ACC112 (cell line): ENCODE measurements around the gene ANTKMT.
"Not testable (repeated sequence)": the region's sequence is repeated elsewhere in the genome, so short reads cannot be mapped to it uniquely, and the experiment has no call there.

Experiments
- H2AFZ ChIP-seq: fragments of 200-600 bp; sonication (generic); one replicate; pipeline ENCODE4 v1.6.0; 2017; ENCODE audit warnings: antibody characterized with exemption, low read length; ENCODE audit not compliant: unreplicated experiment
- H3K27ac ChIP-seq: fragments of 200-600 bp; sonication (generic); 2 replicates; pipeline ENCODE4 v1.5.1; 2014; ENCODE audit warnings: low read depth, mild to moderate bottlenecking, antibody characterized with exemption, low read length, moderate library complexity
- H3K27me3 ChIP-seq: fragments of 200-600 bp; sonication (generic); 2 replicates; pipeline ENCODE4 v1.6.1; 2014; ENCODE audit warnings: mild to moderate bottlenecking, antibody characterized with exemption, low read length, moderate library complexity, mixed read lengths; ENCODE audit not compliant: insufficient read depth
- H3K36me3 ChIP-seq: fragments of 200-600 bp; sonication (generic); 2 replicates; pipeline ENCODE4 v1.6.1; 2016; ENCODE audit warnings: mild to moderate bottlenecking, antibody characterized with exemption, low read length, moderate library complexity, mixed read lengths; ENCODE audit not compliant: insufficient read depth
- H3K4me1 ChIP-seq: fragments of 200-600 bp; sonication (generic); one replicate; pipeline ENCODE4 v1.6.1; 2016; ENCODE audit warnings: low read length, mixed read lengths; ENCODE audit not compliant: insufficient read depth, unreplicated experiment, control insufficient read depth
- H3K4me3 ChIP-seq: fragments of 200-600 bp; sonication (generic); 2 replicates; pipeline ENCODE4 v1.5.1; 2014; ENCODE audit warnings: mild to moderate bottlenecking, low read depth, low read length
- H3K79me2 ChIP-seq: fragments of 200-600 bp; sonication (generic); one replicate; pipeline ENCODE4 v1.6.0; 2016; ENCODE audit warnings: low read length; ENCODE audit not compliant: control insufficient read depth, unreplicated experiment, insufficient read depth

ANTKMT gene

DNA sequence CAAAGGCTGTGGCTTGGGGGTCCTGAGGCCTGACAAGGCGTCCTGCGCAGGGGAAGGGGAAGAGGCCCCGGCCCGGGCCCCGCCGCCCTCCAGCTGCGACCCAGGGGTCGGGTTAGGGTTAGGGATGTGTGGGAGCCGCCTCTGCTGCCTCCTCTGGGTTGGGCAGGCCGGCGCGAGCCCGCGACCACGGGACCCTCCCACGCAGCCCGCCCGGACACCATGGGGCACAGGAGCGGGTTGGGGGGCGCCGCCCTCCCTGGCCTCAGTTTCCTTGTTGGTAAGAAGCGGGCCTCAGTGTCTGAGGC, 19.5 kb downstream of the ANTKMT start:
- peak overlapping the region; percentile 98 for H3K4me3 ChIP-seq
- no peak overlapping the region for H3K27ac ChIP-seq
- H3K27me3 ChIP-seq: no peaks in the 10 kb centered on the region
- H3K79me2 ChIP-seq: peaks cover 6% of the 10 kb centered on the region
- H3K36me3 ChIP-seq: no peaks in the 10 kb centered on the region
- H2AFZ ChIP-seq: peak overlapping the region; percentile 99
- H3K4me1 ChIP-seq: no peaks in the 10 kb centered on the region

DNA sequence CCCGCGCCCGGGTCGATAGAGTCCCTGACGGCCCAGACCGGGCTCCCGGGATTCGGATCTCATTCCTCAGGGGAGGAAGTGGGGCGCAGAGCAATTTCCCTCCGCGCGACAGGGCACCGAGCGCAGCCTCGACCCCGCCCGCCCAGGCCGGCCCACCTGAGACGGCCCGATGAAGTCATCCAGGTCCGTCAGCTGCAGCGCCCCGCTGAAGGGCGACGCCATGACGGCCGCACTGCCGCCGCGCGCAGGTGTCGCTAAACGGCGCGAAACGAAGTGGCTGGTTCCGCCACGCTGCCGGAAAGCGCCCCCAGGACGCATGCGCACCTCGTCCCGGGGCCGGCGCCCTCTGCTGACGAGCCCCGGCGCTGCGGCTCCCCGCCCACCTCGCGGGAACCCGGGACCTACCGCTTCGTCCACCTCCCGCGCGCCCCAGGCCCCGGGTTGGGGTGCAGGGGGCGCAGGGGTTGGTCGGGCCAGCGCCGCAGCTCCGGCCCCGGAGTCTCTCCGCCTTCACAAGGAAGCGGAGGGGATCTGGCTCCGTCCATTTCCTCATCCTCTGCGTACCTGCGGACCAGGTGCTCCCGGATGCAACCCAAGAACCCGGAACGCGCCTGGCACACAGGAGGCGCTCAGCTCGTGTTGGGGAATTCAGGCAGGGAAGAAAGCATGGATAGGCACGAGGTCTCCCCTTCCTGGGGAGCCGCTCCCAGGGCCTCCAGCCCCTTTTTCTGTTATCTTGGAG, 20.0 kb downstream of the ANTKMT start, which contains the start of gene CIAO3:
Gene CIAO3 (minus strand): TSS at position 234 of the 742 bp plus-strand sequence. CDS start 12 bp downstream, at position 222.
- peak within 1 kb of the TSS; percentile 99 for H2AFZ ChIP-seq
- H3K4me1 ChIP-seq: no peaks in the 10 kb centered on the region
- H3K4me3 ChIP-seq: peak within 1 kb of the TSS; percentile 98
- peaks cover 6% of the 10 kb centered on the region for H3K79me2 ChIP-seq
- no peak within 1 kb of the TSS for H3K27ac ChIP-seq
- H3K27me3 ChIP-seq: no peaks in the 10 kb centered on the region
- H3K36me3 ChIP-seq: no peaks in the 10 kb centered on the region

- Histone ChIP-seq H3K79me2 (peaks cover 6% of the 10 kb centered on the region), H2AFZ (no peak overlapping the region), H3K4me3 (no peak overlapping the region), H3K27ac (no peak overlapping the region), H3K4me1 (no peaks in the 10 kb centered on the region), H3K27me3 (no peaks in the 10 kb centered on the region), H3K36me3 (no peaks in the 10 kb centered on the region)
Measured at GRCh38 chr16:741986-742629, 21.2 kb downstream of the ANTKMT start.

DNA sequence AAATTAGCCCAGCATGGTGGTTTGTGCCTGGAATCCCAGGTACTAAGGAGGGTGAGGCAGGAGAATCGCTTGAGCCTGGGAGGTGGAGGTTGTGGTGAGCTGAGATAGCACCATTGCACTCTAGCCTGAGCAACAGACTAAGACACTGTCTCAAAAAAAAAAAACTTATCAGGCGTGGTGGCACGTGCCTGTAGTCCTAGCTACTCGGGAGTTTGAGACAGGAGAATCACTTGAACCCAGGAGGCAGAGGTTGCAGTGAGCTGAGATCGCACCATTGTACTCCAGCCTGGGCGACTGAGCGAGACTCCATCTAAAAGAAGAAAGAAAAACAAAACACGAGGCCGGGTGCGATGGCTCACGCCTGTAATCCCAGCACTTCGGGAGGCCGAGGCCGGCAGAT, 21.9 kb downstream of the ANTKMT start:
- not testable (repeated sequence) for H3K79me2 ChIP-seq

DNA sequence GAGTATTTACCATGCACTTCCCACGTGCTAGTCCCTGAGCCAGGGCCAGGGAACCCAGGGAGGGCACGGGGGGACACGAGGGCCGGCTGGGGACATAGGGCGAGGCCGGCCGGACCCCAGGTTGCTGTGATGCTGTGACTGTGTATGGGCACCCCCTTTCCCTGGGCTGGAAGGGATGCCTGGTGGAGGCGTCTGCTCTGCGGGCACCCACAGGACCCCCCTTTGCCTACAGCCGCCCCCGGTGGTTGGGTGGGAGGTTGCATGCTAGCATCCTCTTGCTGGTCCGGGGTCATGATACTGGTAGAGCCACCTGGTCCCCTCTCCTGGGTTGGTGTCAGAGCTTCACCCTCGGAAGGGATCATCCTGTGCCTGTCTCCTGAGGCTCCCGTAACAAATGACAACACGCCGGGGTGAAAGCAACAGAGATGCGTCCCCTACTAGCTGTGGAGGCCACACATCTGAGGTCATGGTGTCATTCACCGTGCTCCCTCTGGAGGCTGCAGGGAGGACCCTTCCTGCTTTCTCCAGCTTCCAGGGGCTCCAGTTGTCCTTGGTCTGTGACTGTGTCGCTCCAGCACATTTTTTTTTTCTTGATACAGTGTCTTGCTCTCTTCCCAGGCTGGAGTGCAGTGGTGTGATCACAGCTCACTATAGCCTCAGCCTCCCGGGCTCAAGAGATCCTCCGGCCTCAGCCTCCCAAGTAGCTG, 23.0 kb downstream of the ANTKMT start:
- Histone ChIP-seq H3K4me1 (no peaks in the 10 kb centered on the region), H2AFZ (no peak overlapping the region), H3K36me3 (no peaks in the 10 kb centered on the region), H3K27me3 (no peaks in the 10 kb centered on the region), H3K79me2 (peaks cover 6% of the 10 kb centered on the region), H3K27ac (no peak overlapping the region), H3K4me3 (no peak overlapping the region)

More for the DNA sequence above, 21.9 kb downstream of the ANTKMT start:
- not testable (repeated sequence) for H3K36me3 ChIP-seq, H3K4me3 ChIP-seq, H3K4me1 ChIP-seq, H3K27me3 ChIP-seq, H3K27ac ChIP-seq, H2AFZ ChIP-seq

DNA sequence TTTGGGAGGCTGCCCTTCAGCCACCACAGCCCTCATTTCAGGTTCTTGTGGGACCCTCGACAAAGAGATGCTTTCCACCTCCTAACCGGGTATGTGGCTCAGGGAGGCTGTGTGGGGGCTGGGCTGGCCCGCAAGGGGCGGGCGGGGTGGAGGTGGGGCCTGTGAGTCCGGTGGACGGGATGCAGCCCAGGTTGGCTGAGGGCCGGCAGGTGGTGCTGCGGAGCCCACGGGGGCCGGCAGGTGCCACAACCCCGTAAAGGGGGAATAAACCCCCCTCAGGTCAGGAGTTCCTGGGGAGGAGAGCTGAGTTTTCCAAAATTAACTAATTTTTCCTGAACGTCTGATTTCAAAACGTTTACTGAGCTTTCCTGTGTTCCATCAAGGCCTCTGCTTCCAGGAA, 24.8 kb downstream of the ANTKMT start:
- Histone ChIP-seq H3K27ac (no peak overlapping the region), H3K4me1 (no peaks in the 10 kb centered on the region), H3K36me3 (no peaks in the 10 kb centered on the region), H3K4me3 (no peak overlapping the region), H2AFZ (no peak overlapping the region), H3K79me2 (no peaks in the 10 kb centered on the region), H3K27me3 (no peaks in the 10 kb centered on the region)

- Histone ChIP-seq H3K27me3 (no peaks in the 10 kb centered on the region), H3K79me2 (no peaks in the 10 kb centered on the region), H2AFZ (no peak overlapping the region), H3K4me1 (no peaks in the 10 kb centered on the region), H3K27ac (no peak overlapping the region), H3K36me3 (no peaks in the 10 kb centered on the region), H3K4me3 (no peak overlapping the region)
Measured at GRCh38 chr16:746637-747036, 25.7 kb downstream of the ANTKMT start.

GRCh38 chr16:747978-748746, 27.2 kb downstream of the ANTKMT start:
- Histone ChIP-seq H3K27ac (no peak overlapping the region), H3K4me3 (no peak overlapping the region), H3K4me1 (no peaks in the 10 kb centered on the region), H3K27me3 (no peaks in the 10 kb centered on the region), H3K36me3 (no peaks in the 10 kb centered on the region), H3K79me2 (no peaks in the 10 kb centered on the region), H2AFZ (no peak overlapping the region)

- Histone ChIP-seq H3K4me3 (no peak overlapping the region), H2AFZ (no peak overlapping the region), H3K79me2 (no peaks in the 10 kb centered on the region), H3K4me1 (no peaks in the 10 kb centered on the region), H3K27me3 (no peaks in the 10 kb centered on the region), H3K36me3 (no peaks in the 10 kb centered on the region), H3K27ac (no peak overlapping the region)
Measured at GRCh38 chr16:749010-749409, 28.1 kb downstream of the ANTKMT start.

DNA sequence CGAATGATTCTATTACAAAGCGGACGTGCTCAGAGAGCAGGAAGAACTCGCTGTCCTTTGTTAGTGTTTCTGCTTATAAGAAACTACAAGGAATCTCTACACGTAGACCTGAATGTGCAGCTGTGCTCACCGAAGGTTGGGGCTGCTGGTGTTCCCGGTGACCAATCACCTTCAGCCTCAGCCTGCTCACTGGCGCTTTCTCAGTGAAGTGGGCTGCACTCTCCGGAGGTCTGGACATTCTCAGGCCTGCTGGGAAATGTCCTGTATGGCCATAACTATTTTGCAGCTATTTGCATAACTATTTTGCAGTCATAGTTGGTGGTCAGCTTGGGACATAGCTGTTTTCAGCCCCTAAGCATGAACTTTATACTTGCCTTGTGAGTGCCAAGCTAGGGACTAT, 29.5 kb downstream of the ANTKMT start:
- no peaks in the 10 kb centered on the region for H3K79me2 ChIP-seq
- no peak overlapping the region for H3K4me3 ChIP-seq
- H3K36me3 ChIP-seq: no peaks in the 10 kb centered on the region
- no peak overlapping the region for H3K27ac ChIP-seq
- H2AFZ ChIP-seq: no peak overlapping the region
- H3K27me3 ChIP-seq: no peaks in the 10 kb centered on the region
- H3K4me1 ChIP-seq: no peaks in the 10 kb centered on the region
